H1 (cell line): Measurements from ENCODE around the gene CDKN2B-AS1. TPM values are rescaled to one million over a fixed set of nuclear protein-coding genes. Genes with fewer than 3 reads are reported as not detected.

Source experiments
- CTCF ChIA-PET: fragments of 300-600 bp; sonication (Branson Sonifier 250); formaldehyde crosslinking; loops from one replicate; lab custom pipeline; 2021; ENCODE audit not compliant: partially characterized antibody; lab: Charles Lee
- POLR2A ChIA-PET: fragments of 300-600 bp; sonication (Branson Sonifier 250); formaldehyde crosslinking; loops from one replicate; lab custom pipeline; 2021; ENCODE audit warnings: inconsistent platforms; ENCODE audit not compliant: partially characterized antibody; lab: Charles Lee
- DNase-seq, 2 experiments: peaks; one replicate each; pipeline versions ENCODE4 v3.0.0 to v3.0.0-alpha.2; 2010 to 2022; ENCODE audit warnings: low spot score in 2 of 2, low read depth in 1 of 2, mixed read lengths in 1 of 2
- FAIRE-seq: peaks from 2 replicates; lab custom pipeline; 2011; peaks lifted over from hg19 to GRCh38; lab: Jason Lieb, UNC
- H2AFZ ChIP-seq: 2 replicates; pipeline ENCODE4 v1.8.1; 2012; ENCODE audit warnings: low read length, inconsistent platforms
- H2AK5ac ChIP-seq: 2 replicates; pipeline ENCODE4 v1.6.1; 2013; ENCODE audit warnings: low read depth, low read length
- H2BK120ac ChIP-seq: replicated peaks from 2 replicates; pipeline ENCODE3; 2013; ENCODE audit warnings: low read depth, low read length, inconsistent platforms
- H2BK12ac ChIP-seq: 2 replicates; pipeline ENCODE4 v1.6.1; 2013; ENCODE audit warnings: low read depth, low read length
- H2BK15ac ChIP-seq: 2 replicates; pipeline ENCODE4 v1.6.1; 2013; ENCODE audit warnings: low read length
- H2BK20ac ChIP-seq: 2 replicates; pipeline ENCODE4 v1.6.1; 2013; ENCODE audit warnings: low read length
- H2BK5ac ChIP-seq: 2 replicates; pipeline ENCODE4 v1.6.1; 2013; ENCODE audit warnings: low read depth, low read length
- H3K14ac ChIP-seq: 2 replicates; pipeline ENCODE4 v1.6.1; 2013; ENCODE audit warnings: inconsistent platforms; ENCODE audit not compliant: insufficient read length
- H3K18ac ChIP-seq: 2 replicates; pipeline ENCODE4 v1.6.1; 2013; ENCODE audit warnings: low read length; ENCODE audit errors: extremely low read depth
- H3K23ac ChIP-seq: 2 replicates; pipeline ENCODE4 v1.6.1; 2013; ENCODE audit warnings: inconsistent platforms; ENCODE audit not compliant: insufficient read length
- H3K23me2 ChIP-seq: 2 replicates; pipeline ENCODE4 v1.6.1; 2013; ENCODE audit warnings: low read depth, low read length
- H3K27ac ChIP-seq: 2 replicates; pipeline ENCODE4 v1.6.1; 2011; ENCODE audit warnings: low read depth, low read length, inconsistent platforms
- H3K27me3 ChIP-seq, 4 experiments: replicated peaks in 1 of 4; 1 replicate in 1 of 4; 2 replicates in 3 of 4; pipeline versions ENCODE4 v1.6.1 to v1.8.1; 2011 to 2013; ENCODE audit warnings: low read length in 3 of 4, mild to moderate bottlenecking in 3 of 4, inconsistent platforms in 2 of 4, mixed read lengths in 2 of 4, moderate library complexity in 1 of 4; ENCODE audit not compliant: control insufficient read depth in 3 of 4, insufficient read depth in 3 of 4; ENCODE audit errors: extremely low read depth in 1 of 4
- H3K36me3 ChIP-seq, 4 experiments: 2 replicates each; pipeline versions ENCODE4 v1.6.1 to v1.8.1; 2011 to 2013; ENCODE audit warnings: mild to moderate bottlenecking in 4 of 4, low read length in 3 of 4, moderate library complexity in 2 of 4, control low read depth in 1 of 4, inconsistent platforms in 1 of 4; ENCODE audit not compliant: insufficient read depth in 4 of 4, control insufficient read depth in 2 of 4
- H3K4ac ChIP-seq: replicated peaks from 2 replicates; pipeline ENCODE3; 2013; ENCODE audit warnings: low read length, low read depth, mixed read lengths, inconsistent platforms; ENCODE audit not compliant: insufficient read length
- H3K4me1 ChIP-seq, 4 experiments: replicated peaks in 1 of 4; 1 replicate in 1 of 4; 2 replicates in 3 of 4; pipeline versions ENCODE4 v1.6.1 to v1.8.1; 2011 to 2013; ENCODE audit warnings: low read length in 3 of 4, inconsistent platforms in 2 of 4, mixed read lengths in 1 of 4; ENCODE audit not compliant: insufficient read depth in 4 of 4, control insufficient read depth in 3 of 4
- H3K4me2 ChIP-seq, 2 experiments: 2 replicates each; pipeline versions ENCODE4 v1.6.1 to v1.8.1; 2011 to 2013; ENCODE audit warnings: low read depth in 2 of 2, low read length in 2 of 2, control low read depth in 1 of 2, inconsistent platforms in 1 of 2, mild to moderate bottlenecking in 1 of 2; ENCODE audit not compliant: insufficient read depth in 1 of 2
- H3K4me3 ChIP-seq, 4 experiments: fragments of 200-600, 300-600 bp in 1 of 4; sonication (generic), shearing (Covaris generic), sonication (Bioruptor Twin) in 1 of 4; 2 replicates each; pipeline versions ENCODE4 v1.5.1 to v1.8.1; 2011 to 2016; ENCODE audit warnings: low read length in 4 of 4, low read depth in 3 of 4, control low read depth in 2 of 4, inconsistent platforms in 2 of 4, mild to moderate bottlenecking in 2 of 4, mixed read lengths in 1 of 4, moderate library complexity in 1 of 4; ENCODE audit not compliant: insufficient read depth in 2 of 4; ENCODE audit errors: extremely low read depth in 1 of 4
- H3K56ac ChIP-seq: replicated peaks from 2 replicates; pipeline ENCODE3; 2013; ENCODE audit warnings: low read depth, mild to moderate bottlenecking, mixed read lengths, low read length, inconsistent platforms; ENCODE audit not compliant: insufficient read length
- H3K79me1 ChIP-seq: 2 replicates; pipeline ENCODE4 v1.6.1; 2013; ENCODE audit warnings: low read depth, low read length, control low read depth
- H3K79me2 ChIP-seq, 2 experiments: 2 replicates each; pipeline versions ENCODE4 v1.6.1 to v1.8.1; 2012 to 2013; ENCODE audit warnings: low read length in 2 of 2, mild to moderate bottlenecking in 2 of 2, inconsistent platforms in 1 of 2; ENCODE audit not compliant: insufficient read depth in 2 of 2, control insufficient read depth in 1 of 2
- H3K9ac ChIP-seq, 4 experiments: replicated peaks in 1 of 4; 1 replicate in 1 of 4; 2 replicates in 3 of 4; pipeline versions ENCODE4 v1.6.1 to v1.8.1; 2011 to 2013; ENCODE audit warnings: low read depth in 3 of 4, low read length in 3 of 4, control low read depth in 2 of 4, mild to moderate bottlenecking in 2 of 4, moderate library complexity in 2 of 4, inconsistent platforms in 1 of 4; ENCODE audit errors: extremely low read depth in 1 of 4
- H3K9me3 ChIP-seq, 2 experiments: 2 replicates each; pipeline versions ENCODE4 v1.6.1 to v1.8.1; 2012 to 2013; ENCODE audit warnings: mild to moderate bottlenecking in 2 of 2, moderate library complexity in 2 of 2, control low read depth in 1 of 2, inconsistent platforms in 1 of 2, low read depth in 1 of 2, low read length in 1 of 2, mixed read lengths in 1 of 2; ENCODE audit not compliant: insufficient read depth in 2 of 2
- H4K20me1 ChIP-seq, 2 experiments: replicated peaks in 1 of 2; 2 replicates each; pipeline versions ENCODE3 to v1.8.1; 2011 to 2013; ENCODE audit warnings: inconsistent platforms in 2 of 2, low read length in 2 of 2, mild to moderate bottlenecking in 1 of 2; ENCODE audit not compliant: insufficient read depth in 2 of 2, control insufficient read depth in 1 of 2
- H4K5ac ChIP-seq: 2 replicates; pipeline ENCODE4 v1.6.1; 2013; ENCODE audit warnings: low read length, low read depth, mixed read lengths, inconsistent platforms; ENCODE audit not compliant: insufficient read length
- H4K8ac ChIP-seq: 2 replicates; pipeline ENCODE4 v1.8.0; 2013; ENCODE audit warnings: mild to moderate bottlenecking, moderate library complexity, low read length, inconsistent platforms; ENCODE audit not compliant: insufficient read depth; ENCODE audit errors: extremely low read depth
- H4K91ac ChIP-seq: replicated peaks from 2 replicates; pipeline ENCODE3; 2013; ENCODE audit warnings: low read length, mixed read lengths, inconsistent platforms; ENCODE audit not compliant: insufficient read length
- ATF3 ChIP-seq: IDR thresholded peaks from 2 replicates; pipeline ENCODE4 v1.6.1; 2011; ENCODE audit warnings: low read depth, mild to moderate bottlenecking, low read length; ENCODE audit not compliant: insufficient read depth
- CHD2 ChIP-seq: IDR thresholded peaks from 2 replicates; pipeline ENCODE4 v1.6.1; 2012; ENCODE audit warnings: low read length, improper control_type of control experiment
- CTCF ChIP-seq, 3 experiments: IDR thresholded peaks; 1 replicate in 2 of 3; 2 replicates in 1 of 3; pipeline versions ENCODE4 v1.5.1 to v1.6.1; 2011; ENCODE audit warnings: low read length in 3 of 3, mild to moderate bottlenecking in 3 of 3, inconsistent platforms in 2 of 3, low read depth in 1 of 3, moderate library complexity in 1 of 3; ENCODE audit not compliant: insufficient read depth in 1 of 3; ENCODE audit errors: control extremely low read depth in 1 of 3
- EZH2 ChIP-seq: fragments of 200-600 bp; sonication (generic); IDR thresholded peaks from 2 replicates; pipeline ENCODE4 v1.7.1; 2012; ENCODE audit warnings: low read depth, mild to moderate bottlenecking, moderate library complexity, low read length, inconsistent platforms; ENCODE audit not compliant: severe bottlenecking
- GABPA ChIP-seq: IDR thresholded peaks from 2 replicates; pipeline ENCODE4 v1.6.1; 2011; ENCODE audit warnings: mild to moderate bottlenecking, low read length, moderate library complexity, borderline replicate concordance; ENCODE audit not compliant: insufficient read depth
- KDM4A ChIP-seq: IDR thresholded peaks from one replicate; pipeline ENCODE4 v1.7.1; 2012; ENCODE audit warnings: low read depth, mild to moderate bottlenecking, moderate library complexity, low read length, inconsistent platforms; ENCODE audit not compliant: severe bottlenecking
- RXRA ChIP-seq: IDR thresholded peaks from 2 replicates; pipeline ENCODE4 v1.6.1; 2011; ENCODE audit warnings: low read depth, mild to moderate bottlenecking, low read length, moderate library complexity; ENCODE audit not compliant: insufficient read depth
- SAP30 ChIP-seq: fragments of 300-600 bp; sonication (generic); IDR thresholded peaks from 2 replicates; pipeline ENCODE4 v1.7.1; 2012; ENCODE audit warnings: low read length, moderate library complexity, mild to moderate bottlenecking, inconsistent platforms; ENCODE audit not compliant: insufficient read depth, insufficient replicate concordance
- SIN3A ChIP-seq, 2 experiments: IDR thresholded peaks in 1 of 2; conservative IDR thresholded peaks in 1 of 2; 2 replicates each; pipeline ENCODE4 v1.6.1; 2011 to 2012; ENCODE audit warnings: low read length in 2 of 2, improper control_type of control experiment in 1 of 2, low read depth in 1 of 2, mild to moderate bottlenecking in 1 of 2
- TAF1 ChIP-seq: IDR thresholded peaks from 2 replicates; pipeline ENCODE4 v1.6.1; 2011; ENCODE audit warnings: mild to moderate bottlenecking, low read depth, low read length
- WGBS, 2 experiments: shearing (Covaris generic) in 1 of 2; methylation state at CpG; one replicate each; pipeline versions ENCODE4 v1.1.6 to v1.1.7; 2013 to 2015; ENCODE audit warnings: low lambda C conversion rate in 2 of 2, mixed read lengths in 2 of 2, inconsistent platforms in 1 of 2, low coverage in 1 of 2, missing lambda C conversion rate in 1 of 2; ENCODE audit not compliant: insufficient replicate concordance in 2 of 2, insufficient coverage in 1 of 2, insufficient read length in 1 of 2; ENCODE audit errors: extremely low coverage in 1 of 2, missing lambda C conversion rate in 1 of 2; 5-methylcytosine and 5-hydroxymethylcytosine counted together
- polyA plus RNA-seq, 7 experiments: library from polyadenylated mRNA; depleted of rRNA in 3 of 7; stranded (reverse) in 5 of 7; unstranded in 2 of 7; fragments of >200 nt in 5 of 7; fragments of 200-250 nt in 2 of 7; gene quantifications; 1 replicate in 5 of 7; 2 replicates in 1 of 7; 4 replicates in 1 of 7; pipeline versions ENCODE4 v1.2.1 to v1.2.3, GENCODE V29; 2011 to 2013; ENCODE audit warnings: missing spikeins in 2 of 7, mixed read lengths in 2 of 7
- total RNA-seq: library from RNA; stranded (reverse); fragmentation: NEBNext Ultra II Directional; extraction: Animal tissue kit (Norgen Biotek cat#: 25700); gene quantifications from 2 replicates; pipeline ENCODE4 v1.2.1, GENCODE V29; 2021

CDKN2B-AS1 gene
- total and polyA plus RNA-seq, 2 of the 8 experiments (the other 6 are each of a cell fraction or from before 2014, with no cell fraction given), result not detected

GRCh38 chr9:22157828-22158227, 163.2 kb downstream of the CDKN2B-AS1 start:
- CTCF ChIA-PET, result interaction anchor here (1.6 kb wide), 1 partner anchor 15 kb away, joined by 4 read pairs; no protein-coding TSS in a partner anchor
- no peak overlapping the region for H3K4me2 ChIP-seq
- POLR2A ChIA-PET, result no interaction called here
- no peak overlapping the region for H2BK5ac ChIP-seq
- no peak overlapping the region for H3K4me3 ChIP-seq
- H2BK12ac ChIP-seq, result no peak overlapping the region
- H3K27me3 ChIP-seq, result no peaks in the 10 kb centered on the region
- no peaks in the 10 kb centered on the region for H3K36me3 ChIP-seq
- H3K4me1 ChIP-seq, result no peaks in the 10 kb centered on the region
- H3K23ac ChIP-seq, result no peak overlapping the region
- DNase-seq, result no peak
- no peak overlapping the region for H2AK5ac ChIP-seq
- no peak overlapping the region for H3K4ac ChIP-seq
- no peak overlapping the region for H3K18ac ChIP-seq
- H4K5ac ChIP-seq, result no peak overlapping the region
- no peak overlapping the region for H2BK15ac ChIP-seq
- H3K14ac ChIP-seq, result no peak overlapping the region
- H3K9ac ChIP-seq, result no peak overlapping the region
- no peak overlapping the region for H4K8ac ChIP-seq
- no peak overlapping the region for H2BK120ac ChIP-seq
- H3K27ac ChIP-seq, result no peak overlapping the region
- no peaks in the 10 kb centered on the region for H3K79me2 ChIP-seq
- 91% methylated on average over 4 of the region's 4 CpGs; no CpG with 5 or more reads in 1 of the 2 experiments for WGBS, 2 experiments
- H3K9me3 ChIP-seq, result no peaks in the 10 kb centered on the region
- no peaks in the 10 kb centered on the region for H3K79me1 ChIP-seq
- no peak overlapping the region for H3K56ac ChIP-seq
- no peaks in the 10 kb centered on the region for H4K20me1 ChIP-seq
- no peak for FAIRE-seq
- H2BK20ac ChIP-seq, result no peak overlapping the region
- H2AFZ ChIP-seq, result no peak overlapping the region
- H3K23me2 ChIP-seq, result no peaks in the 10 kb centered on the region
- no peak overlapping the region for H4K91ac ChIP-seq
- TF ChIP-seq SAP30 (no peak), CHD2 (no peak), ATF3 (no peak), RXRA (no peak), EZH2 (no peak), GABPA (no peak), SIN3A (conservative IDR thresholded peaks at IDR 0.05 in 1 of 2, IDR thresholded peaks at IDR 0.05 in 1 of 2; ENCODE audit: low read depth in 1 of 2, low read length in 2 of 2) (no peak), CTCF (IDR thresholded peaks at IDR 0.05; ENCODE audit: control extremely low read depth in 1 of 3, insufficient read depth in 1 of 3, low read depth in 1 of 3, low read length in 3 of 3) (no peak), KDM4A (no peak), TAF1 (no peak)
